GM18519 (cell line): ENCODE data around the gene KRT79.

Experiments used
- ATAC-seq: cut with Tn5 transposase; IDR thresholded peaks from one replicate; pipeline ENCODE4 v1.9.1; 2021; ENCODE audit warnings: mild to moderate bottlenecking, moderate library complexity; ENCODE audit not compliant: unreplicated experiment, low FRiP score

KRT79 gene

DNA sequence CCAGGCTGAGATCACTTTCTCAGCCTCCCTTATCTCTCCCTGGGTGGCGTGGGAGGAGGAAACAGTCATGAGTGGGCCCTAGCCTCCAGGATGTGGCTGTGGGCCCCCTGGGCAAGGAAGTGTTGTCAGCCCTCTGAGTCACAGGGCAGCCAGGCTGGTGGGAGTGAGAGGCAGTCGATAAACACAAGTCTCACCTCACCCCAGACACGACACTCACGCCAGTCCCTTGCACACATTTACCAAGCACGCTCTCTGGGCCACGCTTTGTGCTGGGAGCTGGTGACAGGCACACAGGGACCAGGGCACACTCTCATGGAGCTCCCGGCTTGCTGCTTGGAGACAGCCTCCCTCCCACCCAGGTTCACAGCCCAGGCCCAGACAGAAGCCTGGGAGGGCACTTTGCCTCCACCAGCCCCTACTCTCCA lies 1.9 kb upstream of the KRT79 start:
- ATAC-seq = no peak

DNA sequence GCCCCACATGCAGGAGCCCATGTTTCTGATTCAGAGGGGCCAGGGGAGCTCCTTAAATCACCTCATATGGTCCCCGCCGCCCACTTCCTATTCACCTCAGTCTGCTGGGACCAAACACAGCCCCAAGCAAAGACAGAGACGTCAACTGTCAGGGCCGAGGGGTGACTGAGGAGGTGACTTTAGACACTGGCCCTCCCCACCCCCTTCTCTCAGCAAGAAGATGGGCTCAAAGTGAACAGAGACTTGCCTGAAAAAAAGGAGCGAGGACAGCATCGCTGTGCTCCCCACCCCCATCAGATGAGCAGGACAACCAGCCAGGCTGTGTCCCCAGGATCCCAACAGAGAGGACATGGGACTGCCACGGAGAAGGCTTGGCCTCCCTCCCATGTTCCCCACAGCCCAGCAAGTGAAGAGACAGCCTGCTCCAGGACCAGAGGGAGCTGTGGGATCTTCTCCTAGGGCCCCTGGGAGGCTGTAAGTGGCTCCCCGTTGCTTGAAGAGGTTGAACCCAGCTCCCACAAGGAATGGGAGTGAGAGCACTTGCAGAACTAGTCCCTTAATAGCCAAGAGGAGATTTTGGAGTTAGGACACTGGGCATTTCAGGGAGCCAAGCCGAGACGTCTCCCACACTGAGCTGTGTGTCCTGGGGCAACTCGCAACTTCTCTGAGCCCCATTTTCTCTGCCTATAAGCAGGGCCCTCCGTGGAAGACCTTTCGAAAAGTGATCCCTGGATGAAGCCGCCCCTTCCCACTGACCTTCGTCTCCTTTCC lies 1.3 kb upstream of the KRT79 start:
- no peak for ATAC-seq

DNA sequence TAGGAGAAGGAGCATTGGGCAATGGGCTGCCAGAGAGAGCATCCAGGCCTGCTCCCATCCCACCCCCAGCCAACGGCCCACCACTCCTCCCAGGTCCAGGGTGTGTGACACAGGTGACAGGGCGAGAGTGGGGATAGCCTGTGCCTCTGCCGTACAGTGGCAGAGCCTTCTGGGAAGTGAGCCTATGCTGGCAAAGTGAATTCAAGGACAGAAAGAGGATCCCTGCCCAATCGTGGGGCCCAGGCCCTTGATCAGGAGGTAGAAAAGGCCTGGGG lies 553 bp upstream of the KRT79 start:
- ATAC-seq = no peak

DNA sequence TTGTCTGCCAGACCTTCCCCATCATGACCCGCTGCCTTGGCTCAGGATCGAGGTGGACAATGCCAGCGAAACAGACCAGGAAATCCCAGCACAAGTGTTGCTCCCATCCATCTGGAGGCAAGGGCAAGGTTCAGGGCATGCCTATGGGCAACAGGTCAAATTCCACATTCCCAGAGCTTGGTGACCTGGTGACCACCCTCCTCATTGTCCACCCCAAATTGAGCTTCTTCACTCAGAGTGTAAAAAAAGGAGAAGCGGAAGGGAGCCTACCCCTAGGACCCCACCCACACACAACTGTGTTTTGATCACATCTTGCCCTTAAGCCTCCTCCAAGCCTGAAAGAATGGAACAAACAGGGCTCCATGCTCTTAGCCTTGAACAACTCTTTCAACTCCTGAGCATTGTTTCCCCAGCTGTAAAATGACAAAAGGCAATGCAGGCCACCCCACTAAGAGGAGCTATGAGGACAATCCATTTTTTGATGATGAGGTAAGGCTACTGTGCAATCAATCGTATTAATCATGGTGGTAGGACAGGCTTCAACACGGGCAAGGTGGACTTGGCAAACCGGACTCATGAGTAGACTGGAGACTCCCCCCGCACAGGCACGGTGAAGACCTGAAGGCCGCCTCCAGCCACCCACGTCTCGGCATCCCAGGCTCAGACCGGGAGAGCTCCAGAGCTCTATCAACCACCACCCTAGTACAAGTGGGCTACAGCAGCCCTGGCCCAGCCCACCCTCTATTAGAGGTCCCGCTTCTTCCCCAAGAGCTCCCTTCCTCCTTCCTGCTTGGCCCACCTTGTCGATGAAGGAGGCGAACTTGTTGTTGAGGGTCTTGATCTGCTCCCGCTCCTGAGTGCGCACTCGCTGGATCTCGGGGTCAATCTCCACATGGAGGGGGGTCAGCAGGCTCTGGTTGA lies 866 bp downstream of the KRT79 start:
- no peak for ATAC-seq

GRCh38 chr12:52832451-52832850 lies 1.7 kb downstream of the KRT79 start:
- ATAC-seq = no peak

- no peak for ATAC-seq
Observed at GRCh38 chr12:52831251-52831650, 2.9 kb downstream of the KRT79 start.

DNA sequence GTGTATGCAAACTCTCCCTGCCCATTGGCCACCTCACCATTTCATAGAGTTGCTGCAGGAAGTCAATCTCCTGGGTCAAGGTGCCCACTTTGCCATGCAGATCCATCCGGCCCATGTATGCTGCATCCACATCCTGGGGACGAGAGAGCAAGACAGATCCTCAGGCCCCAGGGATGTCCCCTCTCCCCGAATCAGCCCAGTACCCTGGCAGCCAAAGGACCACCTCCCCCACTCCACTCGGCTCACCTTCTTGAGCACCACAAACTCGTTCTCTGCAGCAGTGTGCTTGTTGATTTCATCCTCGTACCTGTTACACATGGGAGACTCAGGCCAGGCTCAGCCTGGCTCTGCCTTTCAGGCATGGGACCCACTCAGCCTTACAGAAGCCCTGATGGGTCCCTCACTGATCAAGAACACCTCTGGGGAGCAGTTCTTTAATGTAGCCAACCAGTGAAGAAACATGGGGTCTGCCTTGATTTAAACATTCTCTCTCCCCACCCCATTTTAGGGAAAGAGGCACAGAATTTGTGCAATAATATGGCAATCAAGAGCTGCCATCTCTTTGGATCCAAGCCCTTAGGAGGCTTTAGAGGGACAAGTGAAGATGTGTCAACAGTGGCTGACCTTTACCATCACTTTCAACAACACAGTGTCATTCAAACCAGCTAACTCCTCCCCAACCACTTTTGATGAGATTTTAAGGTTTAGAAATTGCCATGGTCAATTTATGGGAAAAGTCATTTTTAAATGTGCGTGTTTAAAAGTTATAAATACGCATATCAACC lies 3.9 kb downstream of the KRT79 start:
- ATAC-seq = no peak

DNA sequence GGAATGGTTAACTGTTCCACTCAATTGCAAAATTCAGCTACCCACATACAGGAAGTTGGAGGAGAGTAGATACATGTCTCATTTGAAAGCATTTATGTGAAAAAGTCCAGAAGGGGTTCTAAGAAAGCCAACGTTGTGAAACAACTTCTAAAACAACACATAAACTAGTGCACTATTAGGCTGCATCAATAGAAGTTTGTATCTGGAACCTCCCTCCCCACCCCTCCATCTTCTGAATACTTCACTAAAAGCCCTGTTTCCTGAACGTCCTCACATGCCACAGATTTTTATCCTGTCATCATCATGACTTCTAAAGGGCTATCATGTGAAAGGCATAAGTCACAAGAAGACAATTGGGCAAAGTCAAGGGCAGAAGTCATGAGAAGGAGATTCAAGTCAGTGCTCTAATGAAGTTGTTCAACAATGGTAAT lies 5.5 kb downstream of the KRT79 start:
- ATAC-seq = no peak

DNA sequence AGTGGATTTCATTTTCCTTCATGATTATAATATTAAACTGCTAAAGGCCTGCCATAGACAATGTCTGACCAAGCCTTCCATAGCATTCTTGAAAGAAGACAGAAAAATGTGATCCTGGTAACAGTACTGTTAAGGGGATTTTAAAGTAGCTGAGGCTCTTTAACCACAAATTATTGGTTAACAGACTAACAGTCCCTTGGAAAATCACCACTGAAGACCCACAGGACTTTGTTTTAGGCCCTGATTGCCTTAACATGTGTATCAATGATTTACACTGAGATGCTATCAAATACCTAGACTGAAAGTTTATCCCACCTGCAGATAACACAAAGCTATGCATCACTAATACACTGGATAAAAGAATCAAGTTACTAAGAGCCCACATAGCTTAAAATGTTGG lies 6.0 kb downstream of the KRT79 start:
- ATAC-seq = no peak

DNA sequence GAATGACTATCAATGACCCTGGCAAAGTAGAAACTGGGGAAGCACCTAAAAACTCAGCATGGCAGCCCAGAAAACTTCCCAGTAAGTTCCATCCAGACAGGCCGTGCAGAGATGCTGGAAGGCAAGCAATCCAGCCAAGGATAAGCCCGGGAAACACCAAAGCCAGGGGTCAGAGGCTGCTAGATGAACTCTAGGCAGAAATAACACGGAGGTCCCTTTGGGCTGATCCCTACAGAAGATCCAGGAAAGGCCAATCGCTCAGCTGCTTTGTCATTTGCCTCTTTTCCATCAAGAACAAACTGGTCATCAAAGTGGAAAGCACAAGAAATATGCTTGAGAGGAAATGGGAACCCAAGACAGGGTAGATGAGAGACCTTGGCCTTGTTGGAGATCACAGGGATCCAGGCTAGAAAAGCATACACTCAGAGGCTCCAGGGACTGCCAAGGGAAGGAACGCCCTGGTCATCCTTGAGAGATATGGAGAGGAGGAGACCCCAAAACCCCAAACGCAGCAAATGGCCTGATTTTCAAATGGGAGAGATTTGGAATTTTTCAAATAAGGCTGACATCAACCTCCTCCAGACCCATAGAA lies 6.5 kb downstream of the KRT79 start:
- ATAC-seq = no peak

DNA sequence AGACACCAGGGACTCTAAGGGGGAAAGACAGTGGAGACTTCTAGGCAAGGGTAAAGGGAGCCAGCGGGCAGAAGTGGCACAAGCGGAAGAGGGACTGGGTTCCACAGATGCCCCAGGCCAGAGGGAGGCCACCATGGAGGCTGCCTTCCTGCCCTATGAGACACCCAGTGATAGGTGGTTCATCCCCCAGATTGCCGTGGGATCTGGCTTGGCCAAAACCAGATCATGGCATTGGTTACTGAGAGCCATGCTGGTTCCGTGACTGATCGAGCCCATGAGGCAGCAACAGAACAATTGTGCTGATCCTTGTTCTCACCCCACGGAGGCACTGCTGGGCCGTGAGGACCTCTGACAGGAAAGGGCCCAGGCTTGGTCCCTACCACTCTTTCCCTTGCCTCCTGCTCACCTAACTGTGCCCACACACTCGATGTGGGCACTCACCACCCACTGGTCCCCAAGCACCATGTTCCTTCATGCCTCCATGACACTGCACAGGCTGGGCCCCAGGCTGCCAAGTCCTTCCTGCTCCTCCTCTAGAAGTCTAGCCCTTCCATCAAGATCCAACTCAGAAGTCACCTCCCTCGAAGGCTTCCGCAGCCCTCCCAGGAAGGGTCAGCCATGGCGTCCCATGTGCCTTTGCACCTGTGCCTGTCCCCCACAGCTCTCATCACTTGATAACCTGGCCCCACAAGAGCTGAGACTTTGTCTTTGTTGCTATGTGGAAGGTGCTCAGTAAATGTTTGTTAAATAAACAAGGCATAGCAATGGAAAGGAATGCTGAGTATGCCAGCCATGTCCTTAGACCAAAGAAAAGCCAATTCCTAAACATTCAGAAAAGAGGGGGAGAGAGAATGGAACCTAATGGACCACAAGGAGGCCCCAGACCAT lies 7.3 kb downstream of the KRT79 start:
- no peak for ATAC-seq

DNA sequence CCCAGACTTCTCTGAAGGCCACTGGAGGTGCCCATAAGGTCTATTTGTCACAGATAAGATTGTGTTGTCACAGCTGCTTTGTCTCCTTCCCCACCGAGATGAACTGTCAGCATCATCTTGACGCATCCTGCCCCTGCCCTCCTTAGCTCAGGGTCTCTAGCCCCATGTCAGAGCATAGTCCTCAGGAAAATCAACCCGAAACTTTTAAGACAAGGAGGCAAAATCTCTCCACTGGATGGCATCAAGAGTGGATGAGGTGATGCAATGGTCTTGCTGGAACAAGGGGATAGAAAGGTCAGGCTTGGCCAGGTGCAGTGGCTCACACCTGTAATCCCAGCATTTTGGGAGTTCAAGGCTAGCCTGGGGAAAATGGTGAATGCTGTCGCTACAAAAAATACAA lies 8.2 kb downstream of the KRT79 start:
- ATAC-seq = no peak

DNA sequence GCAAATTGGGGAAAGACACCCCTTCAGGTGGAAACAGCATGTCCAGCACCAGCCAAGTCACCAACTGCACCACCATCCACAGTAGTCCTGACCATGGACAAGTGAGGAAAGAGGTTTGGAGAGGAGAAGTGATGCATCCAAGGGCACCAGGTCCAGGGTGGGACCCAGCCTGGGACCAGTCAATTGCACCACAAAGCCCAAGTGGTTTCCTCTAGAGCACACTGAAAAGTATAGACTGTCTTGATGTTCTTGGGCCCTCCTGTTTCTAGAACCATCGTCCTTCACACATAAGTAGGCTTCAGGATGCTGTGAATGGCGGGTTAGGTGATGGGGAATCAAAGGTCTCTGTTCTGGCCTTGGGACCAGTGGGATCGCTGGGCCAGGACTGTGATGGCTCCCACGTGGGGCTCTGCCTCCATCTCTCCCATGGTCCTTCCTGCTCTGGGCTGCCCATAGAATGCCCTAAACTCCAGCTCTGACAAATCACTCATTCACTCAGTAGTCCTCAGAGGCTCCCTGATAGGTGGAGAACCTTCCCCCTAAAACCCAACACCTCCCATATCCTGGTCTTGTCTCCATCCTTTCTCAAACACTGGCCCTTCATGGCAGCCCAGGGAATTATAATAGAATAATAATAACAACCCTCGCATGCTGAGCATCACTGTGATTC lies 9.2 kb downstream of the KRT79 start:
- ATAC-seq = no peak

- no peak for ATAC-seq
Observed at GRCh38 chr12:52823761-52824450, 10.2 kb downstream of the KRT79 start.

GRCh38 chr12:52822771-52823510 lies 11.2 kb downstream of the KRT79 start:
- ATAC-seq = no peak

DNA sequence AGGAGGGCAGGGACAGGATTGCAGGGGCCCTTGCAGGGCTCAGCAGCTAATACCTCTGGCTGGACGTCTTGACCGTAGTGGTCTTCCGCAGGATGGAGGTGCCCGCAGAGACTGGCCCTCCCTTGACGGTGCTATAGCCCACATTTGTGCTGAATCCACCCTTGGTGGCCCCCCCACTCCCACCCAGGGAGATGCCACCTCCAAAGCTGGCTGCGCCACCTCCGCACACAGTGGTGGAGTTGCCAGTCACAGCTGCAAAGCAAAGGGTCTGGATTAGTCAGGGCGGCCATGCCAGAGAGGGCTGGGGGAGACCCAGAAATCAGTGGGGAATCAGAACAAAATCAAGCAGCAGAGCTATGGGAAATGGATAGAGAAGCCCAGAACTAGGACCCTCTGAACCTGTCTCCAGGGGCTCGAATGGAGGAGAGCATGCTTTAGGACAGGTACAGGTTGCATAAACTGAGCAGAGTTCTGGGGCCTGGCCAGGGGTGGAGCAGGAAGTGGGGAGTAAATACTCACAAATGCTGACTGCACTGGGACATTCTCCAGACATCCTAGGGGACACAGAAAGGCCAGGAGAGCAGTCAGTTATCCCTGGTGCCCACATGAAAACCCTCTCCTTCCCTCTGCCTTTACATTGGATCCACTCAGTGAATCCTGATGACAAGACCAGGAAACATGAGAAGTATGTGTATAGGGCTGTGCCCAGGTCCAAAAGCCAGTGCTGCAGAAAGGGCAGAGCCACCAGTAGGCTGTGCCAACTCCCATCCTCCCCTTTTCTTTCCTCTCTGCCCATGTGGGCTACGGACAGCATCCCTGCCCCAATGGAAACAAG lies 12.1 kb downstream of the KRT79 start:
- no peak for ATAC-seq

DNA sequence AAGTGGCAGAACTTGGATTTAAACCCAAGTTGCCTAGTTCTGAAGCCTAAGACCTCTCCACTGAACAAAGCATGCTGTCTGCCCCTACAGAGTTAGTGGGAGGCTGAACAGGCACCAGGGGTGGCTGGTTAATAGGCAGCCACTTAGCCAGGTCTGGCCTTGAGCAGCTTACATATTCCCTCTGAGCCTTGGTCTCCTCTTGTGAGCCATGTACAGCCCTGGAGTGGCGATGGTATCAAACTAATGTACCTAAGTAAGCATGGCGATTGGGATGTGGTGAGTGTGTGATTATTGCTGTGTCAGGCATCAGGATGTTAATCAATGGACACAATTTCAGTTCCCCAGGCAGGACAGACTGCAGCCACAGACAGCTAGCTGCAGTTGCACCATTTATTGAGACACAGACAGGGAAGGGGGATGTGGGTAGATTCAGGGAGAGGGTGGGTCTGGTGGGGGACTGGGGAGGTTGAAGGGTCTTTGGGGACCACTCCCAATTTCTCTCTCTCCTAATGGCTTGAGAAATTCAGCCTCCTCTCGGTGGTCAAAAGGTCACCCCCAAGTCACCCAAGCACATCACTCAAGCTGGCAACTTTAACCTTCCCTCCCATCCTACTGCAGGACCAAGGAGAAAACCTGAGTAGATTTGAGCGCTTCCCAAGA lies 12.9 kb downstream of the KRT79 start:
- ATAC-seq = no peak
